Tibial nerve (tissue), 3 donors: ENCODE measurements around the gene GIN1.

ENCODE experiments used
- POLR2A ChIP-seq, 2 donors: fragments of 450-650 bp; IDR thresholded peaks; one replicate each; pipeline ENCODE4 v1.6.1; 2017; ENCODE audit warnings: antibody characterized with exemption in 2 of 2, mild to moderate bottlenecking in 2 of 2, moderate library complexity in 2 of 2
- TF ChIP-seq, protein P1 (sequence below), 5 experiments: fragments of 200-600 bp in 3 of 5; fragments of 450-650 bp in 2 of 5; sonication (generic) in 3 of 5; IDR thresholded peaks; one replicate each; pipeline ENCODE4 v1.5.1; 2016 to 2019; ENCODE audit warnings: antibody characterized with exemption in 5 of 5, mild to moderate bottlenecking in 3 of 5, moderate library complexity in 2 of 5

DNA sequence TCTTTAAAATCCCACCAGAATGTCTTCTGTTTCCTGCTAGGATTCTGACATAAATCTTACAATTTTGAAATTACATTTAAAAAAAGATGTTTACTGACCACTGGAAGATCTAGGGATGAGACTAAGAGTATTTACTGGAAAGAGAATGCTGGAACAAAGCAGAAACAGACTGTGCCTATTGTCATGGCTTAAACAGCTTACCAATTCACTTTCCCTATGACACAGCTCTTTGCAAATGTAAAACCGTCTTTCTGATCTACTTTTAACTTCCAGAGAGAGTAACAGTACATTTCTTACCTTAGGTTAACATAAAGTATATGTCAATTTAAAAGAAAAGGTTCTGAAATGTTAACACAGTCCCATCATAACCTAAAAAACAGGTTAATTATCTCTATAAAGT is 10.7 kb downstream of the GIN1 start:
- no peak for TF ChIP-seq POLR2A (IDR thresholded peaks at IDR 0.05)
- TF ChIP-seq, protein P1, sequence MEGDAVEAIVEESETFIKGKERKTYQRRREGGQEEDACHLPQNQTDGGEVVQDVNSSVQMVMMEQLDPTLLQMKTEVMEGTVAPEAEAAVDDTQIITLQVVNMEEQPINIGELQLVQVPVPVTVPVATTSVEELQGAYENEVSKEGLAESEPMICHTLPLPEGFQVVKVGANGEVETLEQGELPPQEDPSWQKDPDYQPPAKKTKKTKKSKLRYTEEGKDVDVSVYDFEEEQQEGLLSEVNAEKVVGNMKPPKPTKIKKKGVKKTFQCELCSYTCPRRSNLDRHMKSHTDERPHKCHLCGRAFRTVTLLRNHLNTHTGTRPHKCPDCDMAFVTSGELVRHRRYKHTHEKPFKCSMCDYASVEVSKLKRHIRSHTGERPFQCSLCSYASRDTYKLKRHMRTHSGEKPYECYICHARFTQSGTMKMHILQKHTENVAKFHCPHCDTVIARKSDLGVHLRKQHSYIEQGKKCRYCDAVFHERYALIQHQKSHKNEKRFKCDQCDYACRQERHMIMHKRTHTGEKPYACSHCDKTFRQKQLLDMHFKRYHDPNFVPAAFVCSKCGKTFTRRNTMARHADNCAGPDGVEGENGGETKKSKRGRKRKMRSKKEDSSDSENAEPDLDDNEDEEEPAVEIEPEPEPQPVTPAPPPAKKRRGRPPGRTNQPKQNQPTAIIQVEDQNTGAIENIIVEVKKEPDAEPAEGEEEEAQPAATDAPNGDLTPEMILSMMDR (IDR thresholded peaks at IDR 0.05), result no peak
